ENCODE results near the gene MMP24. TPM values are rescaled to one million over a fixed set of nuclear protein-coding genes. Genes with fewer than 3 reads are reported as not detected.
A peak's percentile ranks its signal among the peaks of the same experiment; 100 is the strongest.

The MMP24 gene
- total RNA-seq, 1 donor from 2014 or later = 13.0 TPM

DNA sequence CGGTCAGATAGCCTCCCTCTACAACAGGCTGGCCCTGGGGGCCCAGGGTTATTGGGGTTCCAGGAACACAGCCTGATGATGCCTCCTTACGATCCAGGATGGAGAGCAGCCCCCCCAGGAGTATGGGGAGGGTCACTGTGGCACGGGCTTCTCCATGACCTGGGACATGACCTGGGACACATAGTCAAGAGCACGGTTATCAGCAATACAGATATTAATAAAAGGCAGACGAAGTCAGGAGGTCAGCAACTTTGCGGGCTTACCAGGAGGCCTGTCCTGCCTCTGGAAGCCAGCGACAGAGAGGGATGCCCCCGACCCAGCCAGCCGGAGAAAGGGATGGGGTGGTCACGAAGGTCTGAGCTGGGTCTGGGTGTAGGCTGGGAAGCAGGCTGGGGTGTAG is 50.6 kb downstream of the MMP24 start:
- no peak for DNase-seq
- intact Hi-C loops (cut with DNase I) = no loop called here
- H3K27ac ChIP-seq = peak overlapping the region; percentile 97
- peak overlapping the region; percentile 89 for H3K4me3 ChIP-seq
- no peaks in the 10 kb centered on the region for H3K9me3 ChIP-seq
- no peak for ATAC-seq
- TF ChIP-seq, protein P1, sequence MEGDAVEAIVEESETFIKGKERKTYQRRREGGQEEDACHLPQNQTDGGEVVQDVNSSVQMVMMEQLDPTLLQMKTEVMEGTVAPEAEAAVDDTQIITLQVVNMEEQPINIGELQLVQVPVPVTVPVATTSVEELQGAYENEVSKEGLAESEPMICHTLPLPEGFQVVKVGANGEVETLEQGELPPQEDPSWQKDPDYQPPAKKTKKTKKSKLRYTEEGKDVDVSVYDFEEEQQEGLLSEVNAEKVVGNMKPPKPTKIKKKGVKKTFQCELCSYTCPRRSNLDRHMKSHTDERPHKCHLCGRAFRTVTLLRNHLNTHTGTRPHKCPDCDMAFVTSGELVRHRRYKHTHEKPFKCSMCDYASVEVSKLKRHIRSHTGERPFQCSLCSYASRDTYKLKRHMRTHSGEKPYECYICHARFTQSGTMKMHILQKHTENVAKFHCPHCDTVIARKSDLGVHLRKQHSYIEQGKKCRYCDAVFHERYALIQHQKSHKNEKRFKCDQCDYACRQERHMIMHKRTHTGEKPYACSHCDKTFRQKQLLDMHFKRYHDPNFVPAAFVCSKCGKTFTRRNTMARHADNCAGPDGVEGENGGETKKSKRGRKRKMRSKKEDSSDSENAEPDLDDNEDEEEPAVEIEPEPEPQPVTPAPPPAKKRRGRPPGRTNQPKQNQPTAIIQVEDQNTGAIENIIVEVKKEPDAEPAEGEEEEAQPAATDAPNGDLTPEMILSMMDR (IDR thresholded peaks at IDR 0.05) = no peak
- peaks cover 54% of the 10 kb centered on the region for H3K36me3 ChIP-seq
- H3K27me3 ChIP-seq = no peaks in the 10 kb centered on the region
- peaks cover 16% of the 10 kb centered on the region for H3K4me1 ChIP-seq

DNA sequence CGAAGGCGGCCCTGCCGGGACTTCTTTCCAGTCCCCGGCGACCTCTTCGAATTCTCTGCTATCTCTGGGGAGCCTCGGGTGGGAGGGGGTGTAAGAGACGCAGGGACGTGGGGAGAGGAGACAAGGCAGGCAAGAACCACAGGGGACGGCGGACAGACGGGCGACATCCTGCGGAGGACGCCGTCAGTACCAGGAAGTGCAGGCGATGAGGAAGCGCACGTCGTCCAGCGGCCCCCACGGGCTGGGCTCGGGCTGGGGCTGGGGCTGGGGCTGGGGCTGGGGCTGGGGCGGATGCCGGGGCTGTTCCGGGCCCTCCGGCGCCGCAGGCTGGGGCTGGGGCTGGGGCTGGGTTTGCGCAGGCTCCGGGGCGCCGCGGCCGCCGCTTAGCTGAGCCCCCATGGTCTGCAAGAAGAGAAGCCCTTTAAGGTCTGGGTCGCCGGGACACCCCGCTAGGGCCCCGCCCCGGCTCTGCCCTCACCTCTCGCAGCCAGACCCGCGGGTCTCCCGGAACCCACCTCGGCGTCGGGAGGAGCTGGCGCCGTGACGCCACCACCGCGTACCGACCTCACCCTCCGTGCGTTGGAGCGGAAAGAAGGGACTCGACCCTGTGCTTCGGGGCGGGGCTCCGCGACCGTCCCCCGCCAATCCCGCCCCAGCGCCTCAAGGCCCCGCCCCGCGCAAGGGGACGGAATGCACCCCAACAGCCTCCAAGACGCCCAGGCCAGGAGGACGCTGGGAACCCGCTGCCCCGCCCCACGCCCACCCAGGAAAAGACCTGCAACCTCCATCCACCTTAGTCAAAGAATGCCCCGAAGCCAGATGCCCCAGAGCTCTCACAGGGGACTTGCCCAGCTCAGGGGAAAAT is 51.3 kb downstream of the MMP24 start, which contains the start of gene MMP24OS:
Gene MMP24OS, minus strand, starts transcription at position 592 of the 865 bp plus-strand sequence. Its CDS starts 193 bp downstream, at position 399.
- intact Hi-C loops (cut with DNase I) = no loop called here
- H3K9me3 ChIP-seq = no peaks in the 10 kb centered on the region
- peaks cover 50% of the 10 kb centered on the region for H3K36me3 ChIP-seq
- TF ChIP-seq, protein P1 (IDR thresholded peaks at IDR 0.05) = peak; percentile 26
- H3K4me1 ChIP-seq = peaks cover 16% of the 10 kb centered on the region
- peak within 1 kb of the TSS; percentile 89 for H3K4me3 ChIP-seq
- ATAC-seq (peak; percentile 96), DNase-seq (peak; percentile 96)
- no peaks in the 10 kb centered on the region for H3K27me3 ChIP-seq
- H3K27ac ChIP-seq = peak within 1 kb of the TSS; percentile 97

DNA sequence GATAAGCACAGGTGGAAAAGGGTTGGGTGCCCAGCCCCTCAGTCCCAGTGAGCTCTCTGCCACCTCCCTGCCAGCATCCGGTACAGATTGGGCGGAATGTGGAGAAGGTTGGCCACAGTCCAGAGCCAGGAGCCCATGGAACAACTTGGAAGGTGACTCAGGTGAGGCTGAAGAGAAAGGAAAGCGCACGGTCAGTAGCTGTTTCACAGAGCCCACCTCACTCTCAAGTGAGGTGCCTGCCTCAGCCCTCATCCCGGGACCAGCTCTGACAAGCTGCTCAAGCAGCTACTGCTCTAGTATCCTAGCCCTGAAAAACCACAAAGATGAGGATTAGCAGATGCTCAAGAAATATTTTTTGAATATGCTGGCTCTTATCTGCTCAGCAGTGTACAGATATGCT is 52.5 kb downstream of the MMP24 start:
- intact Hi-C loops (cut with DNase I) = no loop called here
- TF ChIP-seq, protein P1 (IDR thresholded peaks at IDR 0.05) = no peak
- Histone ChIP-seq H3K36me3 (peaks cover 47% of the 10 kb centered on the region), H3K27me3 (no peaks in the 10 kb centered on the region), H3K4me3 (no peak overlapping the region), H3K9me3 (no peaks in the 10 kb centered on the region), H3K27ac (peak overlapping the region; percentile 97), H3K4me1 (peaks cover 26% of the 10 kb centered on the region)
- ATAC-seq (no peak), DNase-seq (no peak)

DNA sequence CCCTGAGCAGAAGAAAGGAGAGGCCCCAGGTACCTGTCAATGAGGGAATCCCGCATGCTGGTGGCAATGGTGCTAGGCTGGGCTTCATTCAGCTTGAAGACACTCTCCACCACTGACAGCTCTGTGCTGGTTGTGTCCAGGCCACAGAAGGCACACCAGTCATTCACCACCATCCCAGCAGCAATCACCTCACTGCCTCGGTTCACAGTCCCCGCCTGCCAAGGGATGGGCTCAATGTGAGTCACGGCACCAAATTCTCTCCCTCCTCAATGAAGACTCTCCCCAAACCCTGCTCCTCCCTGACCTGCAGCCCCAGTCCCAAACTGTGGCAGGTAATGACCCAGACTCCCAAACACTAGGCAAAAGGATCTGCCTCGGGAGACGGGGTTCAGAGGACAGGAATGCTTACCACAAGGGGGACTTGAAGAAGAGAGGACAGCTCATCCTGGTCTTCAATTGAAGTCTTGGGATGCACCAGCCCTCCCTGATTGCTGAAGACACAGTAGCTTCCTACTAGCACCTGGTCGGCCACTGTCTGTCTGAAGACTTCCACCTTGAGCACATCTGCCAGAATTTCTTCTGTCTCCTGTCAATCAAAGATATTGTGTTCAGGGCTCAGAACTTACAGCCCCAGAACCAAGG is 53.2 kb downstream of the MMP24 start:
- no peak for ATAC-seq
- intact Hi-C loops (cut with DNase I) = no loop called here
- no peaks in the 10 kb centered on the region for H3K27me3 ChIP-seq
- H3K27ac ChIP-seq = no peak overlapping the region
- no peak for DNase-seq
- TF ChIP-seq, protein P1 (IDR thresholded peaks at IDR 0.05) = no peak
- peaks cover 26% of the 10 kb centered on the region for H3K4me1 ChIP-seq
- H3K9me3 ChIP-seq = no peaks in the 10 kb centered on the region
- H3K36me3 ChIP-seq = peaks cover 43% of the 10 kb centered on the region
- no peak overlapping the region for H3K4me3 ChIP-seq

DNA sequence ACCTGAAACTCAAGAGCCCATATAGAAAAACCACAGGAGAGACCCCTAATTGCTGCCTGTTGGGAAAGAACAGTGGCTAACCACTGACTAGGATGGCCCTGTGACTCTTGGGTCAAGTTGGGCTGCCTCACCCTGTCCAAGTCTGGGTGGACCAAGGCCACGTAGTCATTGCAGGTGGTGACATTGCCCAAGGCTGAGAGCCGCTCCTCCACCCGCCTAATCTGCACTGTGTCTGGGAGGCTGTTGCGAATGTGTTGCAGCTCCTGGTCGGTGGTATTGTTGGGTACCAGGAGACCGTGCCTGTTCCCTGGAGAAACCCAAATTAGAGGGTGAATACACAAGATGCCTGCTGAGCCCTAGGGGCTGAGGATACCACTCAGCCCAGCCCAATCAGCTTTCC is 54.0 kb downstream of the MMP24 start:
- peaks cover 42% of the 10 kb centered on the region for H3K36me3 ChIP-seq
- no peaks in the 10 kb centered on the region for H3K27me3 ChIP-seq
- H3K4me3 ChIP-seq = no peak overlapping the region
- DNase-seq (no peak), ATAC-seq (no peak)
- no peaks in the 10 kb centered on the region for H3K9me3 ChIP-seq
- intact Hi-C loops (cut with DNase I) = no loop called here
- TF ChIP-seq, protein P1 (IDR thresholded peaks at IDR 0.05) = no peak
- H3K27ac ChIP-seq = no peak overlapping the region
- peaks cover 26% of the 10 kb centered on the region for H3K4me1 ChIP-seq

Measured in upper lobe of right lung (tissue), 1 donor.